Activated naive CD4-positive, alpha-beta T cell treated with anti-CD3 and anti-CD28 coated beads, Interleukin-2, amount 50 U/mL, for 72 hours (primary cell): ENCODE results near the gene OGA. TPM values are rescaled to one million over a fixed set of nuclear protein-coding genes. Genes with fewer than 3 reads are reported as not detected.

ENCODE experiments used
- ATAC-seq, 2 donors: fragments of 150-1000 bp; cut with Tn5 transposase; 2 replicates each; pipeline ENCODE4 v1.10.0; 2021; ENCODE audit warnings: mild to moderate bottlenecking in 2 of 2, moderate library complexity in 2 of 2
- DNase-seq, 2 donors: peaks; one replicate each; pipeline ENCODE4 v3.0.0; 2021 to 2022; ENCODE audit warnings: low spot score in 2 of 2
- H3K27ac Mint-ChIP-seq, 2 donors: one replicate each; pipeline ENCODE4 v1.8.0; 2022; ENCODE audit warnings: mild to moderate bottlenecking in 2 of 2, mixed read lengths in 2 of 2
- H3K36me3 Mint-ChIP-seq, 2 donors: one replicate each; pipeline ENCODE4 v1.8.0; 2022; ENCODE audit warnings: mixed read lengths in 2 of 2
- H3K9me3 Mint-ChIP-seq, 2 donors: one replicate each; pipeline ENCODE4 v1.8.0; 2022; ENCODE audit warnings: mixed read lengths in 2 of 2
- total RNA-seq, 2 donors: library from RNA; stranded (reverse); gene quantifications; one replicate each; pipeline ENCODE4 v1.2.3, GENCODE V29; 2022

OGA gene
- total RNA-seq, 2 donors from 2014 or later, result 136 to 238 TPM

- Mint-ChIP-seq H3K9me3 (no peaks in the 10 kb centered on the region), H3K27ac (peak overlapping the region; percentile 94 to 100), H3K36me3 (peaks cover 15 to 28% of the 10 kb centered on the region in 2 donors)
- DNase-seq, result peak in 1 of 2 donors; percentile 47
- ATAC-seq, result no peak
Observed at GRCh38 chr10:101783736-101784118, 34.5 kb downstream of the OGA start.

GRCh38 chr10:101782811-101783735 lies 35.2 kb downstream of the OGA start, which contains the start of gene NPM3:
TSS of gene NPM3 (minus strand) at chr10:101783446. CDS start at chr10:101783390, 56 bp downstream.
- H3K36me3 Mint-ChIP-seq, result peaks cover 18 to 32% of the 10 kb centered on the region in 2 donors
- peak within 1 kb of the TSS; percentile 94 to 100 for H3K27ac Mint-ChIP-seq
- peak; percentile 76 to 82 for ATAC-seq
- H3K9me3 Mint-ChIP-seq, result no peaks in the 10 kb centered on the region
- peak; percentile 84 to 86 for DNase-seq

- peak in 1 of 2 donors; percentile 54 for DNase-seq
- Mint-ChIP-seq H3K27ac (peak overlapping the region; percentile 94 to 100), H3K9me3 (no peaks in the 10 kb centered on the region), H3K36me3 (peaks cover 23 to 33% of the 10 kb centered on the region in 2 donors)
- no peak for ATAC-seq
Observed at GRCh38 chr10:101781984-101782810, 36.0 kb downstream of the OGA start.

GRCh38 chr10:101781655-101781983 lies 36.6 kb downstream of the OGA start:
- Mint-ChIP-seq H3K36me3 (peaks cover 23 to 33% of the 10 kb centered on the region in 2 donors), H3K9me3 (no peaks in the 10 kb centered on the region), H3K27ac (peak overlapping the region; percentile 72 to 94)
- DNase-seq (peak in 1 of 2 donors; percentile 48), ATAC-seq (no peak)

- Mint-ChIP-seq H3K27ac (no peak overlapping the region), H3K9me3 (no peaks in the 10 kb centered on the region), H3K36me3 (peaks cover 23 to 33% of the 10 kb centered on the region in 2 donors)
- DNase-seq (peak; percentile 74 to 80), ATAC-seq (peak; percentile 48 to 61)
Observed at GRCh38 chr10:101780818-101781654, 37.2 kb downstream of the OGA start.

- H3K36me3 Mint-ChIP-seq, result peaks cover 23 to 33% of the 10 kb centered on the region in 2 donors
- ATAC-seq (peak in 1 of 2 donors; percentile 3), DNase-seq (no peak)
- H3K27ac Mint-ChIP-seq, result no peak overlapping the region
- no peaks in the 10 kb centered on the region for H3K9me3 Mint-ChIP-seq
Observed at GRCh38 chr10:101780187-101780817, 37.9 kb downstream of the OGA start.

GRCh38 chr10:101779544-101780186 lies 38.6 kb downstream of the OGA start:
- peak; percentile 65 to 68 for ATAC-seq
- no peaks in the 10 kb centered on the region for H3K9me3 Mint-ChIP-seq
- peaks cover 23 to 33% of the 10 kb centered on the region in 2 donors for H3K36me3 Mint-ChIP-seq
- no peak overlapping the region for H3K27ac Mint-ChIP-seq
- DNase-seq, result peak; percentile 78 to 96

GRCh38 chr10:101778781-101779543 lies 39.3 kb downstream of the OGA start:
- H3K9me3 Mint-ChIP-seq, result no peaks in the 10 kb centered on the region
- H3K27ac Mint-ChIP-seq, result no peak overlapping the region
- peaks cover 23 to 33% of the 10 kb centered on the region in 2 donors for H3K36me3 Mint-ChIP-seq
- peak; percentile 31 to 55 for DNase-seq
- no peak for ATAC-seq

- Mint-ChIP-seq H3K27ac (no peak overlapping the region), H3K36me3 (peaks cover 19 to 31% of the 10 kb centered on the region in 2 donors), H3K9me3 (no peaks in the 10 kb centered on the region)
- peak in 1 of 2 donors; percentile 51 for DNase-seq
- no peak for ATAC-seq
Observed at GRCh38 chr10:101778151-101778780, 40.0 kb downstream of the OGA start.

- no peak for ATAC-seq
- peak in 1 of 2 donors; percentile 50 for DNase-seq
- no peak overlapping the region for H3K27ac Mint-ChIP-seq
- no peaks in the 10 kb centered on the region for H3K9me3 Mint-ChIP-seq
- peaks cover 14 to 25% of the 10 kb centered on the region in 2 donors for H3K36me3 Mint-ChIP-seq
Observed at GRCh38 chr10:101777619-101778145, 40.6 kb downstream of the OGA start.

GRCh38 chr10:101776161-101776817 lies 42.0 kb downstream of the OGA start:
- peaks cover 13 to 18% of the 10 kb centered on the region in 2 donors for H3K36me3 Mint-ChIP-seq
- DNase-seq (peak in 1 of 2 donors; percentile 52), ATAC-seq (no peak)
- no peak overlapping the region for H3K27ac Mint-ChIP-seq
- H3K9me3 Mint-ChIP-seq, result no peaks in the 10 kb centered on the region

GRCh38 chr10:101775273-101776160 lies 42.7 kb downstream of the OGA start, which contains the start of gene FGF8:
TSS of gene FGF8 (minus strand) at chr10:101776114. CDS start at chr10:101775900, 214 bp downstream.
- DNase-seq, result peak in 1 of 2 donors; percentile 50
- Mint-ChIP-seq H3K36me3 (peaks cover 13 to 18% of the 10 kb centered on the region in 2 donors), H3K27ac (no peak within 1 kb of the TSS), H3K9me3 (no peaks in the 10 kb centered on the region)
- no peak for ATAC-seq
